ENCODE data around the gene MATK.
"Not testable (repeated sequence)": the region's sequence is repeated elsewhere in the genome, so short reads cannot be mapped to it uniquely, and the experiment has no call there.

- not testable (repeated sequence) for TF ChIP-seq RAD21 (IDR thresholded peaks at IDR 0.05); TAF1 (conservative IDR thresholded peaks at IDR 0.05); CTCF (IDR thresholded peaks at IDR 0.05; ENCODE audit: low read depth, low read length, missing input control); YY1 (IDR thresholded peaks at IDR 0.05); FOXA1 (IDR thresholded peaks at IDR 0.05); EGR1 (IDR thresholded peaks at IDR 0.05; ENCODE audit: low read depth in 2 of 2); SP1 (IDR thresholded peaks at IDR 0.05); MAX (IDR thresholded peaks at IDR 0.05); JUND (IDR thresholded peaks at IDR 0.05); REST (IDR thresholded peaks at IDR 0.05); ATF3 (IDR thresholded peaks at IDR 0.05); RXRA (IDR thresholded peaks at IDR 0.05)
Measured at GRCh38 chr19:3816148-3816547, 30.0 kb upstream of the MATK start.
